HG03108 (cell line): ENCODE results near the gene COLEC12.

Source experiments
- ATAC-seq: cut with Tn5 transposase; IDR thresholded peaks from one replicate; pipeline ENCODE4 v1.9.1; 2021; ENCODE audit warnings: moderate library complexity; ENCODE audit not compliant: unreplicated experiment

COLEC12 gene

DNA sequence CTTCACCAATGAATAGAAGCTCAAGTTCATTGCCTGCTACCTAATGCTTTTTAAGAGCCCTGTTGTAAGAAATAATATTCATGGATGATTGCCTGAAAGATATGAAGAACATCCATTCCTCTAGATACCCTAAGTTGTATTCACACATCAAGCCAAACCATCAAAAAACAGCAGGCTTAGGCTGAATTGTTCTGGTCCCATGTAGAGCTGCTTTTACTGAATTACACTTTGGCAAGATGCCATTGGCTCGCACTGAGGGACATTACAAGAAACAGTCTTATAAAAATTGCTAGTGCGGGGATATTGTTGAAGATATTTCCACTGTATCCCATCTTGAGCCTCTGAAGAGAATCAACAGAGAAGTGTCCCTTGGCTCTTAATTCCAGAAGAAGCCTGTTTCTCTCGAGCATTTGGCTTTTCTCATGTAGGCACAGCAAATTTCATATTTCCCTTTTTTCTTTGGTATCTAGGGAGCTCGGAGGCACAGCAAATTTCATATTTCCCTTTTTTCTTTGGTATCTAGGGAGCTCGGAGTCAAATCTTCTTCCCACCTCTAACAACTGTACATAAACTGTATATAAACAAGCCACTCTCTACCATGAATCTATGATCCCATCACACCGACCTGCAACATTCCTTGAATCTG is 107.5 kb downstream of the COLEC12 start:
- no peak for ATAC-seq

DNA sequence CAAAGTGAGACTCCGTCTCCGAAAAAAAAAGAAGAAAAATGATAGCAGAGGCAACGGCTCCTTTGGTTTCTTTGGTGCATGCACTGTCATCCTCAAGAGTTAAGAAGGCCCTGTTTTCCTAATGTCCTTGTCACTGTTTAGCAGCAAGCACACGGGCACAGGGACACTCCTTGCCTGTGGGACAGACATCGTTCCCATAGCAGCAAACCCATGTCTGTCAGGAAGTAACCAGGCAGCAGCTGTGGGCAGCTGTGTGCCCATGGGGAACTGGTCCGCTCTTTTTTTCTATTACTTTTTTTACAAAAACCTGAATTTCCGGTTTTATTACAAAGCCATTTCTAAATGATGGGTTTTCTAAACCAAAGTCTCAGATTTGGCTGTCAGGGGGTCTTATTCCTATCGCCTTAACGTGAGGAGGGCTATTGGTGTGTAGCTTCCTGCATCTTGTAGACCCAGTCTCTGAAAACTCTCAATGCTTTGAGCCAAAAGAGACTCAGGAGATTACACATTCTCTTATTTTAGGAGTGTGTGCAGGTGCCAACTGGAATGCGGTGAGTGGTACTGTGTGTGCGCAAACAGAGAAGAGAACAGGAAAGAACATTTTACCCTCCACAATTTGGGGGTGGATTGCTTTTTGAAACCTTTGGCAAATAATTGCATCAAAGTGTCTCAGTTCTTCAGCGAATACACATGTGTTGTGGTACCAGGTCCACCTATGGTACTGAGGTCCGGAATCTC is 109.6 kb downstream of the COLEC12 start:
- no peak for ATAC-seq

DNA sequence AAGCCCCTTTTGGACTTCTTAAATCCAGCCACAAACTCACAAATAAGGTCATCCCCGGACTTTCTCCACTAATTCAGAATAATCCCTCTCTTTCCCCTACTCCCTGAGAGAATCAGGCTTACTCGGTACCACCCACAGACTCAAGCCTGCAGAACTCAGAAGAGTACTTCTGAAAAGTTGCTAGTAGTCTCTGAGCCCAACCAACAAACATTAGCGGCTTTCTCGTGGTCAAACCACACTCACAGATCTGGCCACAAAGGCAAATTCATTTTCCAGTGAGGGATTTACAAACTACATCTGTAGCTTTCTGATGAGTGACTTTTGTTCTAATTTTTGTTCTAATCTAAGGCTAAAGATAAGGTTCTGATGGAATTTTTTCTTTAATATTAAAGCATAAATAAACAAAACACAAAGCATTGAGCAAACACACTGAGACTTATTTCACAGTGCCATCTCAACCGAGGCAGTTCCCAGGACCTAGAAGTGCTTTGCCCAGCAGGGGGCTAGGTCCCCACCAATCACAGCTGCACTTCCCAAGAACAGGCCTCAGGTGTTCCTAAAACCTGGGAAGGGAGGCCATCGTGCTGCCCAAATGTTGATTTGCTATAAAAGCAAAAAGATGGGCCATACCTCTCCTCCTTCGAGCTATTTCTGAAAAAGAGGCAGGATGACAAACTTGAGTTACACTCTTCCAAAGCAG is 110.7 kb downstream of the COLEC12 start:
- ATAC-seq: no peak

DNA sequence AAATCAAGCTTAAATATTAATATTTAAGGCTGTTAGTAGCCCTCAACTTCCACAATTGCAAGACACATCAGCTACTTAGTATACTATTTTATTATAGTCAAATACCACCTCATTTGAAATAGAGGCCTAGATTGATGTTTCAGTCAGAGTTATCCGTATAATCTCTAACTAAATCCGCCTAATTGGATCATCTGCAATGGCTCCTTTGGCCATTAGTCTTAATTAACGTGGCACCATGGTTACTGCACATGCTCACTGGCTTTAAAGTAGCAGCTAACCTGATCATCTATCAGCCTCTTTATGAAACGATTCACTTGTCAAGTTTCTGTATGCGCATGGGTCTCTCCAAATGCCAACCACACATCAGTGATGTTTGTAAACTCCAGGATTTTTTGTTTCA is 112.3 kb downstream of the COLEC12 start:
- ATAC-seq: no peak

DNA sequence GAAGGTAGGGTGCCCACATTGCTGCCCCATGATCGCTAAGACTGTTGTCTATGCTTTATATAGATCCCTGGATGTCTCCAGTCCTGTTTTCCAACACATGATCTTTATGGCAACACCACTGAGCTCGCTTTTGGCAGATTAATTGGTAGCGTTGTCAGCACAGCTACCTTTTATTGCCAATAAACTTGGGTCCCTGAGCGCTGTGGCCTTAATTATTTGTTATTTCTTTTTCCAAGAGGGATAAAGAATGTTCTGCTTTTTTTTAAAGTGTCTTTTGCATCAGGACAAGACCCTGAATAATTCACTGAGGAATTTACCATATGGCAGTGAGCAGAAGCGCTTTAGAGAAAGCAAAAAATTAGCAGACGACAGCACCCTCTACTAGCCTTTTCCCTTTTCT is 113.5 kb downstream of the COLEC12 start:
- no peak for ATAC-seq

DNA sequence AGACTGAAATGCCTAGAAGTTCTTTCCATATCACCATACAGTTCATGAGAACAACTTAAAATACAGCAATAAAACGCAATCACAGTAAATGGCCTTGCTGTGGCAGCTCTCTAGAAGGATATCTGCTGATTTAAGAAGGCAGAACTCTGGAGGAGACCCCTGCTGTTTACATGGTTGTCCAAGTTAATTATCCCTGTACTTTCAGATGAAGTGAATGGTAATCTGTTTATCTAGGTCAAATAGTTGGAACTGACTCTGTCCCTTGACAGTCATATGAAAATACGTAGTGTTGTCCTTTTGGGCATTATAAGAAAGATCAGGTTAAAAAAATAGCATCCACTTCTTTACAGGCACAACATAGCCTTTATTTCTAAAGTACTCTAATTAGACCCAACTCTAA is 115.6 kb downstream of the COLEC12 start:
- ATAC-seq: no peak

DNA sequence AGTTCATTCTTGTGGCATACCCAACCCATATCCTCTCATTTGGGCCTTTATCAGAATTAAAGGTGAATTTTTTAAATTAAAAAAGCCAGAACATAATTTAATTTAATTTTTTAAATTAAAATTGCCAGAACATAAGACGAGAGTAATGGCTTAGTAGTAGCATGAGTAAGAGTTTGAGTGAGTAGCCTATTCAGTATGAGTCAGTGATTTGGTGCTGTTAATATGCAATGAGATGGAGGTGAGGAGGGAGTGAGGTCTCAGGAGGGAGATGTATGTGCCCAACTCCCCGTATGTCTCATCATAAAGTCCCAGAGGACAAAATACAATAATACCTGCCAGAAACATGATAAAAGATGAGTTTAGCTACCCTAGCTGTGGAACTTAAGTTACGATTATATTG is 117.4 kb downstream of the COLEC12 start:
- ATAC-seq: no peak

DNA sequence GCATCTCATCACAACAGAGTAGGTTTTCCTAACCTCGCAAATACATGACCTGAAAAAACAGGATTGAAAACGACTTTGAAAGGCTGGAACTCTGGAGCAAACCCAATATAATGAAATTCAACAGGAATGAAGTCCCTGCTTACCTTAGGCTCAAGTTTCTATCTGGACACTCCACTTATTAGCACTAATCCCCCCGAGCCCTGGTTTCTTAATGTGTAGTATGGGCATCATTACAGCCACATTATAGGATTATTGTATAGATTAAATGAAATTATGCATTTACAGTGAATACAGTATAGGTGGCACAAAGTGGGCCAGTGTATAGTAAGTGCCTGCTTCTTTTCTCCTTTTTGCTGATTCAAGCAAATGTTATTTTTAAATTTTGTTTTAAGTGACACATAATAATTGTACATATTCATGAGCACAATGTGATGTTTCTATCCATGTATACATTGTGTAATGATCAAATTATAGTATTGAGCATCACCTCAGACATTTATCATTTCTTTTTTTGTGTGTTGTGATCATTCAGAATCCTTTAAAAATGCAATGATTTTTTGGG is 118.0 kb downstream of the COLEC12 start:
- no peak for ATAC-seq

DNA sequence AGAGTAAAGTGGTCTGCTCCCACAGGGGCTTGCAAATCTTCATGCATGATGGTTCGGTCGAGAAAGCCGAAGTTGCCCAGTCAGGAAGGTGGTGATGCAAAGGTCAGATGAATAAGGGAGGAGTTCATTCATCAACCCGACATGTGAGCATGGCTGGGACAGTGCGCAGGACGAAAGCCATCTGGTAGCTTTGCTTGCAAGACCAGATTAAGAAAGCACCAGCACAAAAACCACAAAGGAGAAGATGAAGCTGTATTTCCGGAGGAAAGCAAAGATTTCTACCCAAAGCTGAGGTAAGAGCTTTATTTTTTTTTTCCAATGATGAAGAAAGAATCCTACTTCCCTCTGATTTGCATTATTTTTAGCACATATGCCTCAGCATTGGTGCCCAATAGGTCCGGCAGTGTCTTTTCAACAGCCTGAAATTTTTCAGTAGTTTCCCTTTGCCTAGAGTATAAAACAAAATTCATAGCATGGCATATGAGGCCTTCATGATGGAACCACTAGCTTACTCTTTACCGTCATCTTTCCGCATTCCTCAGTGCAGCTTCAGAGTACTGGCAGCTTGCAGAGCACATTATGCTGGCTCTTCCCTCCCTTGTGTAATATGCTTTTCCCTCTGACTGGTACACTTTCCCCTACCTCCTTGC is 120.7 kb downstream of the COLEC12 start:
- ATAC-seq: no peak

DNA sequence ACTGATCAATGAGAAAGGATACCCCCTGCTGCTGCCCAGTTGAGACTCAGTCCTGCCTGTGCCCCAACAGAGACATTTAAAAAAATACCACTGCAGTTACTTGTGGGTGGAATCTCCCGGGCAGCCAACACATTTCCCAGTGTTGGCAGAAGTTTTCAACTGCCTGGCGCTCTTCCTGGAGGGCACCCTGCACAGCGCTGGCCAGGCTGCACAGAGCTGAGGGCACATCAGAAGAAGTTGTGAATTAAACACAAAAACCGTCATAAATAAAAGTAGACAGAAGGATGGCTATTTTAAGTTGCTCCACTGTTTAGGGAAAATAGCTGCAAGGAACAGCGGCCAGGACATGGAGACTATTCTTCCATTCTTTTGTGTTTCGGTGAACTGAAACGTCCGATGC is 122.4 kb downstream of the COLEC12 start:
- no peak for ATAC-seq

DNA sequence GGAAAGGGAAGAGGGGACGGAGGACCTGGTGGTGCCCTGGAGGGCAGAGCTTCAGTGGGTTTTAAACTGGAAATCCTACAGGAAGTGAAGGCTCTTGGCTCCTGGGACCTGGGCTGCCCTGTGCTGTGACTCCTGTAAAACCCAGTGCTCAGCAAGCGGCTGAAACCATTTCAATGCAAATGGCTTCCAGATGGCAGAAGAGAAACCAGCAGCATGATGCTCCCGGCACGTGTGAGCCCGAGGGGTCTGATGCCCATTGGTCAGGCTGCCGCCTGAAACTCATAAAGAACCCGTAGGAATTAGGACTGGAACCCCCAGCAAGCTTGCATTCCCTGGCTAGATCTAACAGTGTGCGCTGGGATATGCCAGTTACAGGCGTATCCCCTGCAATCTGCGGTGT is 123.4 kb downstream of the COLEC12 start:
- ATAC-seq: no peak

DNA sequence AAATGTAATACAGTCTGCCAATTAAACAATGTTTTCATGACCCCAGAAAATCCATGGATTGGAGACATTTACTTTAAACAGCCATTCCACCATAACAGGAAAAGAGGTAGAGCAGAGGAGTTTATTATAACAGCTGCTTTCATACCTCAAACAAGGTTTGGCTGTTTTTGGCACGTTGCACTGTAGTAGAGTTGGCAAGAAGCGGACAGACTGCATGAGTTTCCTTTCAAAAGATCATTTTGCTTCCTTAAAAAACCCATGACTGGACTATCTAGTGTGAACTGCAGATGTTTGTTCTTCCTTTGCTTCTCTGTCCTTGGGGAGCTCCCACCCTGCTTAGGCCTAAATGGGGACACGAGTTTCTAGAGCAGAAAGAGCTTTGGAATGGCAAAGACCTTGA is 124.2 kb downstream of the COLEC12 start:
- ATAC-seq: no peak

DNA sequence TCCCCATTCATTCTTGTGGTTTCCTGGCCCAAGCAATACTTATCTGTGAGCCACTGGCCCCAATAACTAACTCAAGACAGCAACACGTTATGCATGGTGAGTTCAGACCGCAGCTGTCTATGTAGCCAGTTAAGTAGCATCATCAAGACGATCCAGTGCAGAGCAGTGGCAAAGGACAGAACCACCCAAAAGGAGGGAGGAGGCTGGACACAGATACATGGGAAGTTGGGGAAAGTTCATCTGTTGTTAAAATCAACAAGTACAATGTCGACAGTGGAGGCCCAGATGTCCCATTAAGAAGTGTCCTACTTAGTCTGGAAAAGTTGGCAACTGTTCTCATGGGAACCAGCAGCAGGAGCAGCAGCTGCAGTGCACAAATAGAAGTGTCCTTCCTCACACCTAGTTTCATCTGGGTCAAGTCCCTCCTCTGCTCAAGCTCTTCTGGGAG is 125.8 kb downstream of the COLEC12 start:
- peak; percentile 68 for ATAC-seq

DNA sequence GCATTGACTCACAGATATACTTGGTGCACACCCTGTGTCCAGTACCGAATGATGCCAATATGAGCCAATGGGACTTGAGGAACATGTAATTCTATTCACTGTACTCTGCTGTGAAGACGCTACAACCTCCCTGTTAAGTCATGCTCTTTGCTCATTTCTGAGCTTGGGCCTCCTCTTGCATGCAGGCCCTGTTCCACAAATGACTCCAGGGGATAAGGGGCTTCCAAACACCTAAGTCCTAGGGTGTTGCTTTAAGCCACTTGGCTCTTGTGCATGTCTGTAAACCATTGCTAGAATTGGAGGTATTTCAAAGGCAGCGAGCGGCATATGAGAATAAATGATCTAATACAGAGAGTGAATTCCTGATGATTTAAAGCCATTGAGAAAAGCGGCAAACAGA is 126.7 kb downstream of the COLEC12 start:
- no peak for ATAC-seq

DNA sequence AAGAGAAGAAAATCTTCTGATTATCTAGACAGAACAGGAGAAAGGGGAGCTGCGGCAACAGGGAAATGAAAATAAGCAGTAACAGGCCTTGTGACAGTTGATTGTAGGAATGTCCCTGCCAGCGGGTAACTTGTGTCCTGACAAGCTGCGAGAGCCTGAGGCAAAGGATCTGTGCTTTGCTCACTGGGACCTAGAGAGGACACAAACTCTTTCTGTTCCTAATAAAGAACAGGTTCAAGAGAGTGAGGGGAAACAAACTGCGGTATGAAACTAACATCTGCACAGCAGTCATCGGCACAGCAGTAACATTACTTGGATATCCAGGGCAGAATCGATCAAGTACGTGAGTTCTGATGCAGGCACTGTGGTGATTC is 128.9 kb downstream of the COLEC12 start:
- ATAC-seq: no peak

DNA sequence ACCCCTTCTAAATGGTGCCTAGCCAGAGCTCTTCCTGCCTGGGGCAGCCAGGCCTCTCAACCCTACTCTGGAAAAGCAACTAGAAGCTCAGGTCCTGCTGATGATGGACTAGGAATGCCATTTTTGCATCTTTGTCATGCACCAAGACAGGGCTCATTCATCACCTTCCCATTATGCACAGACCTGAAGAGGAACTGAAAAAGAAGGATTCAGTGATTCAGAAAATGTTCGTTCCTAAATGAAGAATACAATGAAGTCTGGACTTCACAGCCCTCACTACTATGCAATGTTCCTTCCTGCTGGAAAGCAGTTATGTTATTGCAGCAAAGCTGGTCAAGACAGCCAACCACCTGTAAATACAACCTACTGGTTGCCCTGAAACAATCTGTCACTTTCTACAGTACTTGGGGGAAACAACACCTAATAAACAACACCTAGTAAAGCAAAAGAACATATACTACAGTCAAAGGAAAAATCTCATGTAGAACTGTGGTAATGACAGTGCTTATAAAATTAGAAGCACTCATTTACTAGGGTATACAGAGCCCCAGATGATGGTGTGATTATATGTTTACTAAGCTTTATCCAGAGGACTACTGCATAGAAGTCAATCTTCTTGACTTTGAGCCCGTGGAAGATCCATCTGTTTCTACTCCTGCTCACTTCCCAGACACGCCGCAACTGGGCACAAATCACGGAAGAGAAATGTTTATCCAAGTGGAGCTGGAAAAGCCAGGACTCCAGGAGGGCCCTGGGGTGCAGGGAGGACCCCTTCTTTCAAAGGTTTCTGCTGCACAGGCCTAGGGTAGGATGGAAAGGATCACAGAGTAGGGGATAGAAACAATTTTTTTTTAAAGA is 129.5 kb downstream of the COLEC12 start:
- no peak for ATAC-seq

DNA sequence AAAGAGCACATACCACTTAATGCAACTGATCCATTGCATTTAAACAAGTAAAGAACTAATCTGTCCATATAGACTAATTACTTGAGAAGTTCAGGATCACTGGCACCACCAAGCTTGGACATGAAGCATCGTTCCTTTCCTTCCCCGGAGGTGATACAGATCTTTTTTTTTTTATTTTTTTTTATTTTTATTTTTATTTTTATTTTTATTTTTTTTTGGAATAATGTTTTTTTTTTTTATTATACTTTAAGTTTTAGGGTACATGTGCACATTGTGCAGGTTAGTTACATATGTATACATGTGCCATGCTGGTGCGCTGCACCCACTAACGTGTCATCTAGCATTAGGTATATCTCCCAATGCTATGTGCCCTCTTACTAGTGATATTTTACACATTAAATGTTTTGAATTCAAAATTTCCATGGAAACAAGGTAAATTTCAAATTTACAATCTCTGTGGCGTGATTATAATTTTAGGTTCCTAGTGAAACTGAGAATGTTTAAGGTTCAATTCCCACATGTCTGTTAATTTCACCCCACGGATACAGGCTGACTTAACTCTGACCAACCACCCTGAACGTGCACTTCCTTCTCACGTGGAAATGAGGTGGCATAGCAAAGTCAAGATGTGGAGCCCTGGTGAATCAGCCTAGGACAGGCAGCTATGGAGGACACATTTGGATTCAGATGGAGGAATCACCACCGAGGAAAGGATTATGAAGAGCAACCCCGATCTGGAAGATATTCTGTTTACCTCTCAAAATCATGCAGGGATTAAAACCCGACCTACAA is 131.1 kb downstream of the COLEC12 start:
- ATAC-seq: no peak

DNA sequence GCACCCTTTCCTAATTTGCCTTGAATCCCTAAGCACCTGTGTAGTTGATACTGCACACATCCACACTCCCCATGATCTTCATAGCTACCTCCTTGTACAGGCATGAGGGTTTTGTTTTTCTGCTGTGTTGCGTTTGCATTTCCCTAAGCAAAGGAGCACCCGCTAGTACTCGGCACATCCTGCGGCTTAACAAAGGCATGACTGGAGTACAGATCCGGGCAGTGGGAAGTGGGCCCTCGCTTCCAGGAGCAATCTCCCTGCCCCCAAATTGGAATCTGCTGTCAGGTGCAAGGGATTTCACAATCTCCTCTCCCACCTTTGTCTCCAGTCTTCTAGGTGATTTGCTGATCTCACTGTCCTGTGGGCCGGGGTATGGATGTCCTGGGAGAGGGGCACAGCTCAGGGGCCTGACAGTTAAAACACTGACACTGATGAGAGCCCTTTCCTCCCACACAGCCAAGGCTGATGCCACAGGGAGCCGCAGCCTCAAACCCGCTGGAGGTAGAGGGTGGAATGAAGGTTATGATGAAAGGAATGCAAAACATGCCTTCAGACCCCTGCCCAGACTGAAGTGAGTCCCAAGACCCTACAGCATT is 133.9 kb downstream of the COLEC12 start:
- ATAC-seq: no peak

DNA sequence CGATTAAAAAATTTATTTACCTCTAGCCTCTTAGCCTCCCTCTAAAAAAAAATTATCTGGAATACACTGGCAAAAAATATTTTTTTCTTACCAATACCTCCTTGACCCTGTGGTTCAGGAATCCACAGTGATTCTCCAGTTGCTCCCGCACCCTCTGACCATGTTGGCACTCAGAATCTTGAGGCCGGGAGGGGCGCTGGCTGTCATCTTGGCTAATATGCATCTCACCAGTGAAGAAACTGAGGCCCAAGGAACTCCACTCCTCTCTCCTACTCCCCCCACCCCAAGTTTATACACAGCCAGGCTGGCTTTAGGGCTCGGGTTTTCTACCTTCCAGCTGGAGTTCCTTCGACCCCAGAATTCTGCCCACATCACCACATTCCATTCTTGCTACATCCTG is 134.8 kb downstream of the COLEC12 start:
- ATAC-seq: no peak
